GM12878 (cell line): ENCODE measurements around the gene CACNA2D4.

Experiments
- BCL3 ChIP-seq: IDR thresholded peaks from 2 replicates; pipeline ENCODE4 v1.6.1; 2011; ENCODE audit warnings: borderline replicate concordance, low read depth, mild to moderate bottlenecking, moderate library complexity, low read length; ENCODE audit not compliant: insufficient read depth, poor library complexity, severe bottlenecking
- EZH2 ChIP-seq: IDR thresholded peaks from 2 replicates; pipeline ENCODE4 v1.6.1; 2012; ENCODE audit warnings: low read depth, mild to moderate bottlenecking, control low read depth, inconsistent platforms, low read length, borderline replicate concordance; ENCODE audit not compliant: control insufficient read depth
- HCFC1 ChIP-seq: fragments of 150-350 bp; IDR thresholded peaks from 2 replicates; pipeline ENCODE4 v1.6.1; 2014; ENCODE audit warnings: low read length
- KDM1A ChIP-seq: fragments of 200-600 bp; sonication (generic); IDR thresholded peaks from 2 replicates; pipeline ENCODE4 v1.6.1; 2016; ENCODE audit warnings: borderline replicate concordance
- NRF1 ChIP-seq: conservative IDR thresholded peaks from 2 replicates; pipeline ENCODE4 v1.6.1; 2011; ENCODE audit warnings: mild to moderate bottlenecking, low read depth, low read length, improper control_type of control experiment
- RAD21 ChIP-seq: IDR thresholded peaks from 2 replicates; pipeline ENCODE4 v1.6.1; 2011; ENCODE audit warnings: mild to moderate bottlenecking, low read depth, low read length, moderate library complexity; ENCODE audit not compliant: insufficient read depth
- REST ChIP-seq: IDR thresholded peaks from 2 replicates; pipeline ENCODE4 v1.6.1; 2012; ENCODE audit warnings: mild to moderate bottlenecking, low read depth, low read length
- SP1 ChIP-seq: IDR thresholded peaks from one replicate; pipeline ENCODE4 v1.6.1; 2011; ENCODE audit warnings: low read depth, low read length
- ZNF592 ChIP-seq: fragments of 450-650 bp; IDR thresholded peaks from 2 replicates; pipeline ENCODE4 v1.6.1; 2017; ENCODE audit warnings: mild to moderate bottlenecking, moderate library complexity
- TF ChIP-seq, protein P1 (sequence below), 3 experiments: IDR thresholded peaks in 2 of 3; conservative IDR thresholded peaks in 1 of 3; 2 replicates each; pipeline ENCODE4 v1.5.1; 2011; ENCODE audit warnings: low read depth in 3 of 3, low read length in 3 of 3, mild to moderate bottlenecking in 3 of 3, control low read depth in 2 of 3, moderate library complexity in 2 of 3, inconsistent platforms in 1 of 3, mixed read lengths in 1 of 3; ENCODE audit not compliant: control insufficient read depth in 2 of 3, insufficient read depth in 1 of 3; ENCODE audit errors: extremely low read depth in 1 of 3

GRCh38 chr12:1881301-1881700 is 37.2 kb downstream of the CACNA2D4 start:
- TF ChIP-seq SP1 (no peak), RAD21 (no peak), ZNF592 (no peak), REST (no peak), EZH2 (no peak), HCFC1 (no peak), KDM1A (no peak), BCL3 (no peak), NRF1 (no peak)
- TF ChIP-seq, protein P1, sequence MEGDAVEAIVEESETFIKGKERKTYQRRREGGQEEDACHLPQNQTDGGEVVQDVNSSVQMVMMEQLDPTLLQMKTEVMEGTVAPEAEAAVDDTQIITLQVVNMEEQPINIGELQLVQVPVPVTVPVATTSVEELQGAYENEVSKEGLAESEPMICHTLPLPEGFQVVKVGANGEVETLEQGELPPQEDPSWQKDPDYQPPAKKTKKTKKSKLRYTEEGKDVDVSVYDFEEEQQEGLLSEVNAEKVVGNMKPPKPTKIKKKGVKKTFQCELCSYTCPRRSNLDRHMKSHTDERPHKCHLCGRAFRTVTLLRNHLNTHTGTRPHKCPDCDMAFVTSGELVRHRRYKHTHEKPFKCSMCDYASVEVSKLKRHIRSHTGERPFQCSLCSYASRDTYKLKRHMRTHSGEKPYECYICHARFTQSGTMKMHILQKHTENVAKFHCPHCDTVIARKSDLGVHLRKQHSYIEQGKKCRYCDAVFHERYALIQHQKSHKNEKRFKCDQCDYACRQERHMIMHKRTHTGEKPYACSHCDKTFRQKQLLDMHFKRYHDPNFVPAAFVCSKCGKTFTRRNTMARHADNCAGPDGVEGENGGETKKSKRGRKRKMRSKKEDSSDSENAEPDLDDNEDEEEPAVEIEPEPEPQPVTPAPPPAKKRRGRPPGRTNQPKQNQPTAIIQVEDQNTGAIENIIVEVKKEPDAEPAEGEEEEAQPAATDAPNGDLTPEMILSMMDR (IDR thresholded peaks at IDR 0.05 in 2 of 3, conservative IDR thresholded peaks at IDR 0.05 in 1 of 3; ENCODE audit: control insufficient read depth in 2 of 3, extremely low read depth in 1 of 3, insufficient read depth in 1 of 3, low read depth in 3 of 3, low read length in 3 of 3) = no peak
